B cell (primary cell): Measurements from ENCODE around the gene ATP5F1E. TPM values are rescaled to one million over a fixed set of nuclear protein-coding genes. Genes with fewer than 3 reads are reported as not detected.

ENCODE experiments used
- ATAC-seq: fragments of 200-7000 bp; cut with Tn5 transposase; one replicate; pipeline ENCODE4 v1.10.0; 2021; ENCODE audit warnings: low read depth, mild to moderate bottlenecking, moderate number of reproducible peaks, moderate library complexity
- CTCF ChIA-PET: fragments of 350-600 bp; sonication (Branson Sonifier 250); formaldehyde crosslinking; loops from one replicate; lab custom pipeline; 2021; ENCODE audit warnings: antibody characterized with exemption, inconsistent platforms; lab: Charles Lee
- POLR2A ChIA-PET: fragments of 350-600 bp; sonication (Branson Sonifier 250); formaldehyde crosslinking; loops from one replicate; lab custom pipeline; 2021; ENCODE audit warnings: antibody characterized with exemption; lab: Charles Lee
- DNase-seq: peaks from one replicate; pipeline ENCODE4 v3.0.0; 2013
- H2AFZ ChIP-seq: 2 replicates; pipeline ENCODE4 v1.6.1; 2012; ENCODE audit warnings: mild to moderate bottlenecking, low read depth, low read length; ENCODE audit not compliant: insufficient read depth, poor library complexity, severe bottlenecking
- H3K27ac ChIP-seq, 2 donors: 1 replicate in 1 of 2; 2 replicates in 1 of 2; pipeline ENCODE4 v1.5.1; 2012 to 2013; ENCODE audit warnings: low read length in 2 of 2, mild to moderate bottlenecking in 2 of 2, moderate library complexity in 1 of 2
- H3K27me3 ChIP-seq, 4 experiments: fragments of 200-600 bp in 1 of 4; sonication (generic) in 1 of 4; replicated peaks in 1 of 4; 1 replicate in 2 of 4; 2 replicates in 2 of 4; pipeline versions ENCODE4 v1.6.1 to v1.7.0; 2013 to 2016; ENCODE audit warnings: low read length in 3 of 4, mild to moderate bottlenecking in 2 of 4, mixed read lengths in 1 of 4, moderate library complexity in 1 of 4; ENCODE audit not compliant: insufficient read depth in 4 of 4, control insufficient read depth in 3 of 4; ENCODE audit errors: control extremely low read depth in 1 of 4
- H3K36me3 ChIP-seq, 2 experiments: replicated peaks in 1 of 2; 1 replicate in 1 of 2; 2 replicates in 1 of 2; pipeline versions ENCODE4 v1.6.1 to v1.7.1; 2013; ENCODE audit warnings: low read length in 1 of 2; ENCODE audit not compliant: insufficient read depth in 2 of 2, control insufficient read depth in 1 of 2; ENCODE audit errors: control extremely low read depth in 1 of 2, extremely low read depth in 1 of 2
- H3K4me1 ChIP-seq, 2 donors: fragments of 200-600 bp in 1 of 2; sonication (generic) in 1 of 2; 1 replicate in 1 of 2; 2 replicates in 1 of 2; pipeline versions ENCODE4 v1.5.1 to v1.6.1; 2013 to 2017; ENCODE audit warnings: low read length in 2 of 2; ENCODE audit not compliant: control insufficient read depth in 2 of 2, insufficient read depth in 2 of 2
- H3K4me2 ChIP-seq: replicated peaks from 2 replicates; pipeline ENCODE3; 2012; ENCODE audit warnings: mild to moderate bottlenecking, low read depth, low read length; ENCODE audit not compliant: poor library complexity, severe bottlenecking
- H3K4me3 ChIP-seq, 5 experiments: fragments of 200-600 bp in 1 of 5; sonication (generic) in 1 of 5; 1 replicate in 3 of 5; 2 replicates in 2 of 5; pipeline versions ENCODE4 v1.5.1 to v1.7.0; 2011 to 2016; ENCODE audit warnings: low read length in 4 of 5, mild to moderate bottlenecking in 4 of 5, low read depth in 2 of 5, control low read depth in 1 of 5, moderate library complexity in 1 of 5; ENCODE audit not compliant: insufficient read depth in 1 of 5; ENCODE audit errors: control extremely low read depth in 1 of 5, extremely low read depth in 1 of 5
- H3K79me2 ChIP-seq: fragments of 200-600 bp; sonication (generic); one replicate; pipeline ENCODE4 v1.6.0; 2016; ENCODE audit warnings: low read length; ENCODE audit not compliant: control insufficient read depth, insufficient read depth
- H3K9ac ChIP-seq: fragments of 200-600 bp; sonication (generic); 2 replicates; pipeline ENCODE4 v1.6.1; 2017; ENCODE audit warnings: mild to moderate bottlenecking, low read length, moderate library complexity
- H3K9me3 ChIP-seq, 3 donors: one replicate each; pipeline versions ENCODE4 v1.6.1 to v1.7.1; 2013; ENCODE audit warnings: low read length in 2 of 3; ENCODE audit not compliant: control insufficient read depth in 2 of 3, insufficient read depth in 1 of 3; ENCODE audit errors: control extremely low read depth in 1 of 3
- H4K20me1 ChIP-seq: 2 replicates; pipeline ENCODE4 v1.6.0; 2012; ENCODE audit warnings: mild to moderate bottlenecking, low read length; ENCODE audit not compliant: insufficient read depth, control insufficient read depth, poor library complexity, severe bottlenecking
- H3K27ac Mint-ChIP-seq: one replicate; pipeline ENCODE4 v1.8.0; 2021; ENCODE audit warnings: mixed read lengths
- H3K27me3 Mint-ChIP-seq: one replicate; pipeline ENCODE4 v1.8.0; 2021; ENCODE audit warnings: mixed read lengths
- H3K4me1 Mint-ChIP-seq: one replicate; pipeline ENCODE4 v1.8.0; 2021; ENCODE audit warnings: mixed read lengths
- H3K4me3 Mint-ChIP-seq: one replicate; pipeline ENCODE4 v1.8.0; 2021; ENCODE audit warnings: mixed read lengths
- H3K9me3 Mint-ChIP-seq: one replicate; pipeline ENCODE4 v1.8.0; 2022; ENCODE audit warnings: mixed read lengths; ENCODE audit not compliant: insufficient read depth
- EZH2 ChIP-seq: IDR thresholded peaks from 2 replicates; pipeline ENCODE4 v1.6.1; 2012; ENCODE audit warnings: borderline replicate concordance, low read depth, mild to moderate bottlenecking, moderate library complexity, low read length; ENCODE audit not compliant: insufficient read depth, poor library complexity, severe bottlenecking
- WGBS: methylation state at CpG from one replicate; pipeline ENCODE4 v1.1.5; 2013; ENCODE audit warnings: missing lambda C conversion rate; ENCODE audit not compliant: insufficient coverage; 5-methylcytosine and 5-hydroxymethylcytosine counted together
- intact Hi-C: fragments of 100-400 bp; cut with micrococcal nuclease; formaldehyde crosslinking; loops from one replicate; pipeline ENCODE4 v1.10.0; 2022
- polyA plus RNA-seq: library from polyadenylated mRNA; depleted of rRNA; stranded (reverse); fragments of >200 nt; gene quantifications from 2 replicates; pipeline ENCODE4 v1.2.3, GENCODE V29; 2012
- total RNA-seq, 2 donors: library from RNA; stranded (reverse); fragments of 120-200 nt in 1 of 2; gene quantifications; 1 replicate in 1 of 2; 2 replicates in 1 of 2; pipeline versions ENCODE4 v1.2.3 to v1.2.4, GENCODE V29; 2013 to 2022
- TF ChIP-seq, protein P1 (sequence below): fragments of 200-600 bp; IDR thresholded peaks from one replicate; pipeline ENCODE4 v1.8.0; 2022; ENCODE audit warnings: antibody characterized with exemption, mild to moderate bottlenecking

ATP5F1E gene
- total and polyA plus RNA-seq, 2 donors (not counting 1 experiment from before 2014, with no cell fraction given): 22.2 to 55.0 TPM

DNA sequence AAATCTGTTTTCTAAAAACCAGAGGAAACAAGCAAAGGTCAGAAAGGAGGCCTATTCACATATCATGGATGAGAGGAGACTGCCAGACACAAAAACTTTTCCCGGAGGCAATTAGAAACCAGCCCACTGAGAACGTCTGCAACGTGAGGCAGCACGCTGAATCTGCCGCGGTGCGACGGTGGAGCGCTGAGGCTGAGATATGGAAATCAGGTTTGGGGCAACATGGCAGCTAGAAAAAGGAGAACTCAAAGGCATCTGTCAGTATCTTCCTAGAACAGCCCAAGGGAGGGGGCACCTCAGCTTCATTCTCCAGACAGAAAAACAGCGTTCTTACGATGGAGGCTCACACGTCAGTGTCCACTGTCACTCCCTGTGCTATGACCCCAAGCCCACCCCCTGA is 5.3 kb upstream of the ATP5F1E start:
- Mint-ChIP-seq H3K4me3 (no peak overlapping the region), H3K27ac (no peak overlapping the region), H3K27me3 (no peaks in the 10 kb centered on the region), H3K4me1 (peaks cover 37% of the 10 kb centered on the region), H3K9me3 (no peaks in the 10 kb centered on the region)
- Histone ChIP-seq H3K27me3 (no peaks in the 10 kb centered on the region), H3K9ac (no peak overlapping the region), H3K4me1 (peaks cover 25 to 29% of the 10 kb centered on the region in 2 donors), H2AFZ (no peak overlapping the region), H3K4me2 (no peak overlapping the region), H3K27ac (no peak overlapping the region), H3K9me3 (no peaks in the 10 kb centered on the region), H3K4me3 (no peak overlapping the region), H3K79me2 (peaks cover 67% of the 10 kb centered on the region), H3K36me3 (peaks cover 2 to 56% of the 10 kb centered on the region in 2 experiments), H4K20me1 (peaks cover 31% of the 10 kb centered on the region)
- ATAC-seq (no peak), DNase-seq (no peak)
- TF ChIP-seq EZH2: no peak
- TF ChIP-seq, protein P1, sequence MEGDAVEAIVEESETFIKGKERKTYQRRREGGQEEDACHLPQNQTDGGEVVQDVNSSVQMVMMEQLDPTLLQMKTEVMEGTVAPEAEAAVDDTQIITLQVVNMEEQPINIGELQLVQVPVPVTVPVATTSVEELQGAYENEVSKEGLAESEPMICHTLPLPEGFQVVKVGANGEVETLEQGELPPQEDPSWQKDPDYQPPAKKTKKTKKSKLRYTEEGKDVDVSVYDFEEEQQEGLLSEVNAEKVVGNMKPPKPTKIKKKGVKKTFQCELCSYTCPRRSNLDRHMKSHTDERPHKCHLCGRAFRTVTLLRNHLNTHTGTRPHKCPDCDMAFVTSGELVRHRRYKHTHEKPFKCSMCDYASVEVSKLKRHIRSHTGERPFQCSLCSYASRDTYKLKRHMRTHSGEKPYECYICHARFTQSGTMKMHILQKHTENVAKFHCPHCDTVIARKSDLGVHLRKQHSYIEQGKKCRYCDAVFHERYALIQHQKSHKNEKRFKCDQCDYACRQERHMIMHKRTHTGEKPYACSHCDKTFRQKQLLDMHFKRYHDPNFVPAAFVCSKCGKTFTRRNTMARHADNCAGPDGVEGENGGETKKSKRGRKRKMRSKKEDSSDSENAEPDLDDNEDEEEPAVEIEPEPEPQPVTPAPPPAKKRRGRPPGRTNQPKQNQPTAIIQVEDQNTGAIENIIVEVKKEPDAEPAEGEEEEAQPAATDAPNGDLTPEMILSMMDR: no peak
- ChIA-PET POLR2A (no interaction called here), CTCF (no interaction called here)
- intact Hi-C loops: no loop called here
- WGBS: 98% methylated on average over 11 of the region's 12 CpGs

DNA sequence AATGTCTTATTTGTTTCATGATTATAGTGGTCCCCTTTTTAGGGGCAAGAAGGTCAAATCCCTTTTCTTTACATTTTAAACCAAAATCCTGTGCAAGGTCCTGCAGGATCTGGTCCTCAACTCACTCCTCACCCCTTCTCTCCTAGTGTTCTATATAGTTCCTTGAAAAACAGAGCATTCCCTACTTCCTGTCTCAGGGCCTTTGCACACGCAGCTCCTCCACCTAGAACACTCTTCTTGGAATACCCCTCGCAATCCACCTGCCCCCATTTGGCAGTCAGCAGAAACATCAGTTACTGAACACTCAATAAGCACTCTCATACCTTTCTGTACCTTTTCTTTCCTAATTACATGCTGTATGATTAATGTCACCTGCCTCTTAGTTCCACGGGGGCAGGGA is 3.2 kb upstream of the ATP5F1E start:
- ChIA-PET POLR2A (no interaction called here), CTCF (no interaction called here)
- intact Hi-C loops: no loop called here
- H3K36me3 ChIP-seq: peaks cover 2 to 50% of the 10 kb centered on the region in 2 experiments
- TF ChIP-seq, protein P1: no peak
- no peak for TF ChIP-seq EZH2
- no peak overlapping the region for H3K4me3 ChIP-seq
- WGBS: 96% methylated on average over 2 of the region's 3 CpGs
- ATAC-seq: no peak
- H3K27me3 Mint-ChIP-seq: no peaks in the 10 kb centered on the region
- H4K20me1 ChIP-seq: peaks cover 23% of the 10 kb centered on the region
- no peak overlapping the region for H3K9ac ChIP-seq
- H3K4me3 Mint-ChIP-seq: no peak overlapping the region
- H3K27ac ChIP-seq: no peak overlapping the region
- no peaks in the 10 kb centered on the region for H3K27me3 ChIP-seq
- peaks cover 19 to 24% of the 10 kb centered on the region in 2 donors for H3K4me1 ChIP-seq
- no peak overlapping the region for H2AFZ ChIP-seq
- no peak for DNase-seq
- H3K4me1 Mint-ChIP-seq: peaks cover 32% of the 10 kb centered on the region
- H3K4me2 ChIP-seq: no peak overlapping the region
- H3K79me2 ChIP-seq: peaks cover 64% of the 10 kb centered on the region
- no peak overlapping the region for H3K27ac Mint-ChIP-seq
- H3K9me3 Mint-ChIP-seq: no peaks in the 10 kb centered on the region
- no peaks in the 10 kb centered on the region for H3K9me3 ChIP-seq
